GM20431 (cell line): ENCODE results near the gene CAPN6.

Experiments used
- in situ Hi-C: fragments of 300-500 bp; cut with MseI, MboI; formaldehyde crosslinking; loops from one replicate; pipeline ENCODE4 v1.15.0; 2020; ENCODE audit warnings: low sequenced_read_pairs; ENCODE audit not compliant: unreplicated experiment

The CAPN6 gene

DNA sequence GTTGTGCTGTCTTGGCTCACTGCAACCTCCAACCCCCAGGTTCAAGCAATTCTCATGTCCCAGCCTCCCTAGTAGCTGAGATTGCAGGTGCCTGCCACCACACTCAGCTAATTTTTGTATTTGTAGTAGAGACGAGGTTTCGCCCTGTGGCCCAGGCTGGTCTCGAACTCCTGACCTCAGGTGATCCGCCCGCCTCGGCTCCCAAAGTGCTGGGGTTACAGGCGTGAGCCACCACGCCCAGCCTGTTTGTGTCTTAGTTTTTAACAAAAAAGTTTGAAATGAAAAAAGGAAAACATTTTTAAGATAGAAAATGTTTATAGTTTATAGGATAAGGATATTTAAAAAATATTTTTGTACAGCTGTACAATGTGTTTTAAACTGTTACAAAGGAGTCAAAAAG lies 62.4 kb downstream of the CAPN6 start:
- in situ Hi-C loops = no loop called here

DNA sequence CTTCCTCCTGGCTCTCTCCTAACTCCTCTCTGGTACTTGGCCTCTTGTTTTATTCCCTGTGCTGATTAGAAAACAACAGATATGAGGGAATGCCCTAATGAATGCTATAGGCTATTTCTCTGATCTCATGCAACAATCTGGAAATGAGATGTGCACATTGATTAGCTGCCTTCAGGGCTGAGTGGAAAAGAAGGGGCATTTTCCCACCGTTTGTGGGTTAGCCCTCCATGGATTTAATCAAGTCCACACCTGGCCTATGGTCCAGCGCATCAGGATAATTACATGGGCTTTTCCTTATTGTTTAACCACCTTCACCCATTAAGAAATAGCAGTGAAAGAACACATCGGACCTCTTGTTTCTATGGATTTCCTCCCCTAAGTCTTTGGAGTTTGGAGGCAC lies 70.0 kb downstream of the CAPN6 start:
- in situ Hi-C loops = no loop called here

DNA sequence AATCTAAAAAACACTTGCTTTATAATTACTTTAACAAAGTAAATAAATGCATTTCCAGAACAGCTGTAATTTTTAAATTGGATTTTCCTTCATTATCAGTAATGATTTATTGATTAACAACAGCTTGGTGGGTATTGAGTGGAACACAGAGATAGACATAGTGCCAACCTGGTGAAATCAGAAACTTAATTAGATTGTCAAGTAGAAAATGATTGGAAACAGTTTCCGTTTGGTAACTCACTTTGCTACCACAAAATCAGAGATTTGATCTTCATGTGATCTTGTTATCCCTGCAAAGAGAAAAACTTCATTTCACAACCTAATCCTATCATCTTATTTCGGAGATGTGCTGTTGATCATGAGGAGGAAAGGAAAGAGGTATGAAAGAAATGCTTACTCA lies 70.8 kb downstream of the CAPN6 start:
- in situ Hi-C loops = no loop called here
